GM12874 (cell line): Measurements from ENCODE around the gene CCNO.

Experiments
- TF ChIP-seq, protein P1 (sequence below): IDR thresholded peaks from 2 replicates; pipeline ENCODE4 v1.5.1; 2011; ENCODE audit warnings: low read depth, mild to moderate bottlenecking, control low read depth, low read length, moderate library complexity; ENCODE audit not compliant: insufficient read depth

Gene CCNO

GRCh38 chr5:55236800-55237199 lies 3.4 kb upstream of the CCNO start:
- TF ChIP-seq, protein P1, sequence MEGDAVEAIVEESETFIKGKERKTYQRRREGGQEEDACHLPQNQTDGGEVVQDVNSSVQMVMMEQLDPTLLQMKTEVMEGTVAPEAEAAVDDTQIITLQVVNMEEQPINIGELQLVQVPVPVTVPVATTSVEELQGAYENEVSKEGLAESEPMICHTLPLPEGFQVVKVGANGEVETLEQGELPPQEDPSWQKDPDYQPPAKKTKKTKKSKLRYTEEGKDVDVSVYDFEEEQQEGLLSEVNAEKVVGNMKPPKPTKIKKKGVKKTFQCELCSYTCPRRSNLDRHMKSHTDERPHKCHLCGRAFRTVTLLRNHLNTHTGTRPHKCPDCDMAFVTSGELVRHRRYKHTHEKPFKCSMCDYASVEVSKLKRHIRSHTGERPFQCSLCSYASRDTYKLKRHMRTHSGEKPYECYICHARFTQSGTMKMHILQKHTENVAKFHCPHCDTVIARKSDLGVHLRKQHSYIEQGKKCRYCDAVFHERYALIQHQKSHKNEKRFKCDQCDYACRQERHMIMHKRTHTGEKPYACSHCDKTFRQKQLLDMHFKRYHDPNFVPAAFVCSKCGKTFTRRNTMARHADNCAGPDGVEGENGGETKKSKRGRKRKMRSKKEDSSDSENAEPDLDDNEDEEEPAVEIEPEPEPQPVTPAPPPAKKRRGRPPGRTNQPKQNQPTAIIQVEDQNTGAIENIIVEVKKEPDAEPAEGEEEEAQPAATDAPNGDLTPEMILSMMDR, result no peak

- TF ChIP-seq, protein P1, result no peak
Observed at GRCh38 chr5:55234121-55234700, 803 bp upstream of the CCNO start.

DNA sequence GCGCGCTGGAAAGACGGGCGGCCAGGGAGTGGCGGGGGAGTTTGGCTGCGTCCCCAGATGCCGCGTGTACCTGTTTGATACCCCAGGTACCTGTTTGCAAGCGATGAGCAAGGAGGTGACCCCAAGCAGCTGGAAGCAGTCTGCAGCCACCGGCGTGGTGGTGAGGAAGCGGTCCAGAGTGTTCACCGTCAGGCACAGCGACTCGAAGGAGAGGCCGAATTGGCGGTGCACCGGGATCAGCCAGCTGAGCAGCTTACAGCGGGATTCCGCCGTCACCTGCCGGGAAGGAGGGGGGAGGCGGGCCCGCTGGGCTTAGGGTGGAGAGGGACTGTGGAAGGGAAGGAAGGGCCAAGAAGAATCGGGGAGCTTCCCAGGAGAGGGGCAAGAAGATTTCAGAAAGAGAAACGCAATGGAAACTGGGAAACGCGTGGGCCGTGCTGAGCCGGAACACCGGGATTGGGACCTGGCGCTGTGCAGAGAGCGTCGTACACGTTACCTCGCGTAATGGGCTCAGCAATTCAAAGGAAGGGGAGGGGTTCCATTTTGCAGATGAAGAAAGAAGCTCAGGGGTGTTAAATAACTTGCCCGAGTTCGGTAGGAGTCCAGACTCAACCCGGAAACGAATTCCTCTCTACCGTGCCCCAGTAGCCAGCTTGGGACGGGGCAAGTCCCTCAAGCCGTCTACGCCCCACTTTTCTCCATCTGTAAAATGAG lies 980 bp downstream of the CCNO start:
- TF ChIP-seq, protein P1, result no peak

- TF ChIP-seq, protein P1, result no peak
Observed at GRCh38 chr5:55231919-55232270, 1.5 kb downstream of the CCNO start.

DNA sequence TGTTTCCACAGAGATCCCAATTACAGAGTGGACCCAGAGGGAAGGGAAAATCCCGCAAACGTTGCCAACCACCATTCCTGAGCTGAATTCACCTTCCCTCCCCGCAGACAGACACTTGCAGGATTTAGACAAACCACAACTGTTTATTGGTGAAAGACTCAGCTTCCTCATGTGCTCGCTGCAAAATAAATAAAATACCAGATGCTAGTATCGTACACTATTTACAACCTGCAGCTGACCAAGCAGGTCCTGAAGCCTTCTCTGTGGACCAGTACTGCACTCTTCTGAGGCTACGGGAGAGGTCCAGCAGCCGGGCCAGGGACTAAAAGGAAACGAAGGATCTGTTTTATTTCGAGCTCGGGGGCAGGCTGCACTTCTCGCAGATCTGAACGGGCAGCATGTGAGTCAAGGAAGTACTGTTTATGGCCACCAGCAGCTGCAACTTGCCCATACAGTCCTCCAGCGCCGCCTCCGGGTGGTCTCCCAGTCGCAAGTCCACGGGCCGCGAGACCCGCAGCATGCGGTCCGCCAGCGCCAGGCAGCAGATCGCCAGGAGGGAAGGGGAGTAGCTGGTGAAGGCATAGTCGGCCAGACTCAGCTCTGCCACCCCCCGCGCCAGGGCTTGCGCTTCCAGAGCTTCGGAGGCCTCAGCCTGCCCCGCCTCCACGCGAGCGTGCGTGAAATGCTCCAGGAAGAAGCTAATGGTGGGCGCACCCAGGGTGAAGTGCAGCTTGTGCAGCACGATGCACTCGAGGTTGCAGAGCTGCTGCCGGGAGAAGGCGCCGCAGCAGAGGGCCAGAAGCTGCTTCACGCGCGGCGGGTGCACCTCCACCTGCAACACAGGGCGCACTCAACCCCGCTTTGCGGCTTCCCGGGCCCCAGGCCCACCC lies 2.1 kb downstream of the CCNO start:
- TF ChIP-seq, protein P1, result no peak

DNA sequence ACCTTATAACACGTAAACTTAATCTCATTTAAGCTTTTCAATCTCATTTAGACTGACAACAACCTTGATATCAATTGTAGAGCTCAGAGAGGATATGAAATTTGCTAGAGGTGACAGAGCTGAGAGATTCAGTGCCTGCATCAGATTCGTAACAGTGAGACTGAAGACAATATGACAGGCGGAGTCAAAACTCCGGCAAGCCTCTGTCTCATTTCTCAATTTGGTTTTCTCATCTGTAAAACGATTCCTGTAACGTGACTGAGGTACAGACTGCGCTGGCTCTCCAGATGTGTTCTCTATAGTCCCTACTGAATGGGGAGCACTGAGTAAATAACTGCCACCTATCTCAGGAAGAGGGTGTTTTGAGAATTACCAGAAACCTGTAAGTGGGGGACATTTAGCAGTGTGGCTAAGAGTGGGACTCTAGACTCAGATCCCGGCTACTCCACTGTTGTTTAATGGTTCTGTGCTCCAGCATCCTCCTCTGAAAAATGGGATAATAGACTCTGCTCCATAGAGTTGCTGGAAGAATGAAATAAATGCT lies 3.2 kb downstream of the CCNO start:
- TF ChIP-seq, protein P1, result no peak
